ENCODE results near the gene MESP1.
A peak's percentile ranks its signal among the peaks of the same experiment; 100 is the strongest.

Gene MESP1

DNA sequence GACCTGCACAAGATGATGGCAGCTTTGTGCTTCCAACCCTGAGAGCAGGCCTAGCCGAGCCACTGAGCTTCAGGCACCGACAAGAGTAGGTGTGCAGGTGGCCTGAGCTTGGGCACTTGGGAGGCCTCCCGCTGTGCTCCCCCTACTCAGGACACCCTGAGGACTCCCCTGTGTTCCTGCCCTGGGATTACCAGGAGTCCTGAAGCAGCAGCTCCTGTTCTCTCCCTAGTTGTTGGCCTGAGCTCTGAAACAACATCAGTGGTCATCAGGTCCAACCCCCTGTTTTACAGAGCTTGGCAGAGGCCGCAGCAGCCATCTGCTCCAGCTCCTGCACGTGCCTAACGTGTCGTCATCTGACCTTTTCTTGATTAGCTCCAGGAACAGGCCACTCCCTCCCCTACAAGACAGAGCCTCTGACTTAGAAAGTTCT, 17.0 kb upstream of the MESP1 start:
- H3K27ac ChIP-seq (ENCODE audit: low read depth, low read length), result no peak overlapping the region

DNA sequence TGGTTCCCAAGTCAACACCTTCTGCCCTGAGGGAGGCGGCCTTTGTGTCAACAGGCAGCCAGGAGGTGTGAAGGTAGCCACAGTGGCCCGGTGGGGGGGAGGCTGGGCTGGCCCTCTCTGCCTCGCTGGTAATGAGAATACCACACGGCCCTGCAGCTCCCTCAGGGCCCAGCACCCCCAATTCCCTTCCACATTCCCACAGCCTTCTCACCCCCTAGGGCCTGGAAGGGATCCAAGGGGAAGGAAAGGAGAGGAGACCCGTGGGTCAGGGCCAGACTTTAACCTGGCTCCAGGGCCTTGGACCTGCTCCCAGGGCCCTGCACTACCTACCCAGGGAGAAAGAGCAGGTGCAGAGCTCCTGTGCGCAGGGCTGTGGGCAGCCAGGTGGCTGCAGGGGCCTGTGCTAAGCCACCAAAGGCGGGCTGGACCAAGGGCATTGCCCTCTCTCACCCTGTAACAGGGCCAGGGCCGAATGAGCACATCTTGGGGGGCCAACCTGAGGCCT, 16.4 kb upstream of the MESP1 start:
- peaks cover 5% of the 10 kb centered on the region; the same call in 1 of the 2 replicates for H3K4me1 ChIP-seq (ENCODE audit: control insufficient read depth, insufficient read depth, low read length)
- H3K4me3 ChIP-seq (ENCODE audit: low read depth, low read length), result no peak overlapping the region
- H3K27ac ChIP-seq (ENCODE audit: low read depth, low read length), result no peak overlapping the region
- H3K9ac ChIP-seq (ENCODE audit: low read length), result no peak overlapping the region
- no peaks in the 10 kb centered on the region; the same call in 1 of the 2 replicates for H3K9me3 ChIP-seq (ENCODE audit: control insufficient read depth, insufficient read depth, low read depth, low read length)
- no peaks in the 10 kb centered on the region for H3K36me3 ChIP-seq (ENCODE audit: control insufficient read depth, insufficient read depth, low read length)
- peaks cover 5% of the 10 kb centered on the region; the same call in 1 of the 2 replicates for H3K27me3 ChIP-seq (ENCODE audit: control insufficient read depth, insufficient read depth, low read length)

More for the DNA sequence above, 17.0 kb upstream of the MESP1 start:
- Histone ChIP-seq H3K9ac (ENCODE audit: low read length) (no peak overlapping the region), H3K27me3 (ENCODE audit: control insufficient read depth, insufficient read depth, low read length) (peaks cover 5% of the 10 kb centered on the region; the same call in 1 of the 2 replicates), H3K9me3 (ENCODE audit: control insufficient read depth, insufficient read depth, low read depth, low read length) (no peaks in the 10 kb centered on the region; the same call in 1 of the 2 replicates), H3K36me3 (ENCODE audit: control insufficient read depth, insufficient read depth, low read length) (no peaks in the 10 kb centered on the region), H3K4me1 (ENCODE audit: control insufficient read depth, insufficient read depth, low read length) (peaks cover 5% of the 10 kb centered on the region; the same call in 1 of the 2 replicates), H3K4me3 (ENCODE audit: low read depth, low read length) (no peak overlapping the region)

DNA sequence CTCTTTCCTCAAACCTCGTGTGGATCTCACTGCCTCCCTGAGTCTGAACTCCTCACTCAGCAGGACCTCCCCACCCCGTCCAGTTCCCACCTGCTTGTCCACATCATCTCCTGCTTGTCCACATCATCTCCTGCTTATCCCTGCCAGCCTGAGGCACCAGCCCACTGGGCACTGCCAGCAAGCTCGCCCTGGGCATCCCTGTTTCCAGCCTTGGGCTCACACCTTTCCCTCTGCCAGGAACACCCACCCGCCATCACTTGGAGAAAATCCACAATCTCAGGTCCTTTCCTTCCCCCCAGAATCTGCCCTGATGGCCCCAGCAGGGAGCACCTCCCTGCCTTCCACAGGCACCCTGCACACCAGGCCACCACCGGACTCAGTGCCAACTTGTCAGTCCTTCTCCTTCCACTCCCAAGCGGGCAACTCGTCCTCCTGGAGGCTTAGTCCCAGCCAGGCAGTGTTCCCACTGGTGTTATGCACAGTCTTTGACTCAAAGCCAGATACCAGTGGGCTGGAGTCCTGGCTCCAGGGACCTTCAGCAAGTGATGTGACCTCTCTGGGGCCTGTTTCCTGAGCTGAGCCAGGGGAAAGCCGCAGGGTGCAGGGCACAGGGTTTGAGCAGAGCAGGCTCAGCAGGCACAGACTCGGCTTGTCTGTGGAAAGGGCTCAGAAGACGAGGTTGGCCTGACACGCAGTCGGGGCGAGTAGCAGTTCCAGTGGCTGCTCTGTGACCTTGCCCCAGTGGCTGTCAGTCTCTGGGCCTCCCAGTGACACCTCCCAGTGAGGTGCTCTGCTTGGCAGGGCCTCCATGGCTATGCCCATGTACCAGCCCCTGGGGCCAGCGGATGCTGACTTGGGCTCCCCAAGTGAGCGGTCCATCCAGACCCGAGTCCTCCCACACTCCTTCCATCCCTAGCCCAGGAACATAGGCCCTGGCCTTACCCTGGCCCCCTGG, 15.6 kb upstream of the MESP1 start:
- peaks cover 5% of the 10 kb centered on the region; the same call in 1 of the 2 replicates for H3K4me1 ChIP-seq (ENCODE audit: control insufficient read depth, insufficient read depth, low read length)
- no peak overlapping the region for H3K4me3 ChIP-seq (ENCODE audit: low read depth, low read length)
- peaks cover 5% of the 10 kb centered on the region; the same call in 1 of the 2 replicates for H3K27me3 ChIP-seq (ENCODE audit: control insufficient read depth, insufficient read depth, low read length)
- H3K9me3 ChIP-seq (ENCODE audit: control insufficient read depth, insufficient read depth, low read depth, low read length), result no peaks in the 10 kb centered on the region; the same call in 1 of the 2 replicates
- no peak overlapping the region for H3K27ac ChIP-seq (ENCODE audit: low read depth, low read length)
- no peak overlapping the region for H3K9ac ChIP-seq (ENCODE audit: low read length)
- no peaks in the 10 kb centered on the region for H3K36me3 ChIP-seq (ENCODE audit: control insufficient read depth, insufficient read depth, low read length)

DNA sequence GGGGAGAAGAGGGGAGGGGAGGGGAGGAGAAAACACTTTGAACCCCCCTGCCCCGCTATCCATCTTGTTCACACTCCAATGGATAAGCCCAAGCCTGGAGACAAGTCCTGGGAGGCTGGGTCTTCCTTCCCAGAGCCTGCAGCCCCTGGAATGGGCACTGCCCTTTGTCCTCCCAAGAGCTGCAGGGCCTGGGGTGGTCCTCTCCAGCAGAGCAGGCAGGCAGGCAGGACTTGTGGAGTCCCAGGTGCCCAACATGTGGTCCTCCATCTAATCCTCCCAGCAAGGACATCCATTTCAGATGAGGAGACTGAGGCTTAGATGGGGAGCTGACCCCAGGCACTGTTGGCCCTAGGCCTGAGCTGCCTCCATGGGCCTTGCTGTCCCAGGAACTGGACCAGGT, 14.6 kb upstream of the MESP1 start:
- Histone ChIP-seq H3K9me3 (ENCODE audit: control insufficient read depth, insufficient read depth, low read depth, low read length) (no peaks in the 10 kb centered on the region; the same call in 1 of the 2 replicates), H3K4me3 (ENCODE audit: low read depth, low read length) (no peak overlapping the region), H3K9ac (ENCODE audit: low read length) (no peak overlapping the region), H3K27ac (ENCODE audit: low read depth, low read length) (no peak overlapping the region), H3K36me3 (ENCODE audit: control insufficient read depth, insufficient read depth, low read length) (no peaks in the 10 kb centered on the region), H3K27me3 (ENCODE audit: control insufficient read depth, insufficient read depth, low read length) (peaks cover 5% of the 10 kb centered on the region; the same call in 1 of the 2 replicates), H3K4me1 (ENCODE audit: control insufficient read depth, insufficient read depth, low read length) (peaks cover 7% of the 10 kb centered on the region; the same call in 1 of the 2 replicates)

DNA sequence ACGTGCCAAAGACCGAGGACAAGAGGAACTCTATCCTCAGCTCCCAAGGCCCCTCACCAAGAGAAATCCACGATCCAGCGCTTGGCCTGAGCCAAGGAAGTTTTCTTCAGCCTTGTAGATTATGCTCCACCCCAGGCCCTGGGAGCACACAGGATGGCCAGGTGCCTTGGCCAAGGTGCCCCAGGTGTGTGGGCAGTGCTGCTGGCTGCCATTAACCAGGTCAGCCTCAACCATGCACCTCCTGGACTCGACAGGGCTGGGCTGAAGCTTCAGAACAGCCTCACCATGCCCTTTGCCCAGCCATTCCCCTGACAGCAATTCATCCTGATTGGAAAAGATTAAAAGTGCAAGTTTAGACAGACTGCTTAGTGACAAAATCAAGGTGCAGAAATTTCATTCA, 10.9 kb upstream of the MESP1 start:
- Histone ChIP-seq H3K9me3 (ENCODE audit: control insufficient read depth, insufficient read depth, low read depth, low read length) (no peaks in the 10 kb centered on the region; the same call in 1 of the 2 replicates), H3K27ac (ENCODE audit: low read depth, low read length) (no peak overlapping the region), H3K36me3 (ENCODE audit: control insufficient read depth, insufficient read depth, low read length) (no peaks in the 10 kb centered on the region), H3K27me3 (ENCODE audit: control insufficient read depth, insufficient read depth, low read length) (peaks cover 8% of the 10 kb centered on the region; the same call in 1 of the 2 replicates), H3K9ac (ENCODE audit: low read length) (no peak overlapping the region), H3K4me3 (ENCODE audit: low read depth, low read length) (no peak overlapping the region), H3K4me1 (ENCODE audit: control insufficient read depth, insufficient read depth, low read length) (peaks cover 21% of the 10 kb centered on the region; the same call in 1 of the 2 replicates)

DNA sequence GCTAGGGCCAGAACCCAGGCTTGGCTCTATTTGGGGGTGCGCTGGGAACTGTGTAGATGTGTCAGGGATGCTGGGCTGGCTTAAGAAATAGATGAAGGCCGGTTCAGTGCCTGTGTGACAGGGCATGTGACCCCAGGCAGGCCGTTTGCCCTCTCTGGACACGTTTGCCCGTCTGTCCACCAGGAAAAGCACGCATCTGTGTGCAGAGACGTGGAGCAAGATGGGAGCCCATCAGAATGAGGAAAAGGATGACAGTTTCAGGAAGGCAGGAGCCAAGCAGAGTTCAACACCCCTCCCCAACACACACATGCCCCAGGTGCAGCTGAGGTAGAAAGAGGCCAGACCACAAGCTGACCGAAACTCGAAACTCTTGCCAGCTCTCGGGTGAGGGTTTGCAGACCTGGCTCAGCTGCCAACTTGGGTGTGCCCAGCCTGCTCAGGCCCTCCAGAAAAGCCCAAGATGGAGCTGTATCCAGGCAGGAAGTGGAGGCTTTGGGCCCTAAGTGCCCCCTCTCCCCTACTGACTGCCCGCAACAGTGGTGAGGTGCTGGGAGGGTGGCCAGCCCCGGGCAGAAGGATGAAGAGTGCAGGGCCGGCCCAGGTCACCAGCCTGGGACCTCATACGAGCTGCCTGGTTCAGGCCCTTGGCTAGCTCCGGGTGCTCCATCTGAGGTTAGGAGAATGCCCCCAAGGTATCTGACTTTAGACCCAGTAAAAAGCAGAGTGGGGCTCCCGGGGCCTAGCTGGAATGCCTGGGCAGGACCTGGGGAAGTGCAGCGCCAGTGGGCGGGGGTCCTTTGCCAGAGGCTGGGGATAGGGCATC, 10.2 kb upstream of the MESP1 start:
- H3K36me3 ChIP-seq (ENCODE audit: control insufficient read depth, insufficient read depth, low read length), result no peaks in the 10 kb centered on the region
- no peak overlapping the region for H3K27ac ChIP-seq (ENCODE audit: low read depth, low read length)
- no peak overlapping the region for H3K9ac ChIP-seq (ENCODE audit: low read length)
- peaks cover 8% of the 10 kb centered on the region; the same call in 1 of the 2 replicates for H3K27me3 ChIP-seq (ENCODE audit: control insufficient read depth, insufficient read depth, low read length)
- peaks cover 21% of the 10 kb centered on the region; the same call in 1 of the 2 replicates for H3K4me1 ChIP-seq (ENCODE audit: control insufficient read depth, insufficient read depth, low read length)
- no peaks in the 10 kb centered on the region; the same call in 1 of the 2 replicates for H3K9me3 ChIP-seq (ENCODE audit: control insufficient read depth, insufficient read depth, low read depth, low read length)
- no peak overlapping the region for H3K4me3 ChIP-seq (ENCODE audit: low read depth, low read length)

DNA sequence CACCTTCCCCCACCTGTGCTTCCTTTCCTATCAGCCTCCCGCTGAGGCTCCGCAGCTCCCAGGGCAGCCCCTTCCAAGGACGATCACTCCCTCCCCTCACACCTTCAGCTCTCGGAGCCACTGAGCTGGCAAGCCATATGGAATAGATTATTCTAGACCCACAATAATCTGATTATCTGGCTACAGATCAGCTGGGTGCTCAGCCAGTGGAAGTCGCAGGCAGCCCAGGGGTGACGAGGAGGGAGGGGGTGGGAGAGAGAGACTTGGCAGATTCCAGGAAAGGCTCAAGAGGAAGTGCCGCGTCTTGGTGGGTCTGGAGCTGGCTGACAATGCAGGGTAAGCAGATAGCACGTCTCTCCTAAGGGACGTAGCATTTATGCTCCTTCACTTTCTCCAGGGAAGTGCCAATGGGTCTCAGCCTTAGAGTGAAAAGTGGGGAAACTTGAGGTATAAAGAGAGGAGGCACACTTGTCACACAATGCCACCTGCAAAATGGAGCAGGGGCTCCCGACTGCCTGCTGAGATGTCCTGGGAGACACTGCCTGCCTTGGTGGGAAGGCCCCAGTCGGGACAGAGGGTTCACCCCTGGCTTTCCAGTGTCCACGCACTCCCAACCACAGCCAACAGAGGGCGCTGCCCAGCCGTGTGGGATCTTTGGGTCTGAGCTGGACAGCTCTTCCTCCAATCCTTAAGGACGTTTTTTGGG, 9.4 kb upstream of the MESP1 start:
- H3K27ac ChIP-seq (ENCODE audit: low read depth, low read length), result no peak overlapping the region
- H3K4me3 ChIP-seq (ENCODE audit: low read depth, low read length), result peak overlapping the region; percentile 45
- H3K36me3 ChIP-seq (ENCODE audit: control insufficient read depth, insufficient read depth, low read length), result no peaks in the 10 kb centered on the region
- H3K4me1 ChIP-seq (ENCODE audit: control insufficient read depth, insufficient read depth, low read length), result peaks cover 21% of the 10 kb centered on the region; the same call in 1 of the 2 replicates
- H3K27me3 ChIP-seq (ENCODE audit: control insufficient read depth, insufficient read depth, low read length), result peaks cover 12% of the 10 kb centered on the region; the same call in 1 of the 2 replicates
- no peaks in the 10 kb centered on the region; the same call in 1 of the 2 replicates for H3K9me3 ChIP-seq (ENCODE audit: control insufficient read depth, insufficient read depth, low read depth, low read length)
- H3K9ac ChIP-seq (ENCODE audit: low read length), result peak overlapping the region; percentile 48

DNA sequence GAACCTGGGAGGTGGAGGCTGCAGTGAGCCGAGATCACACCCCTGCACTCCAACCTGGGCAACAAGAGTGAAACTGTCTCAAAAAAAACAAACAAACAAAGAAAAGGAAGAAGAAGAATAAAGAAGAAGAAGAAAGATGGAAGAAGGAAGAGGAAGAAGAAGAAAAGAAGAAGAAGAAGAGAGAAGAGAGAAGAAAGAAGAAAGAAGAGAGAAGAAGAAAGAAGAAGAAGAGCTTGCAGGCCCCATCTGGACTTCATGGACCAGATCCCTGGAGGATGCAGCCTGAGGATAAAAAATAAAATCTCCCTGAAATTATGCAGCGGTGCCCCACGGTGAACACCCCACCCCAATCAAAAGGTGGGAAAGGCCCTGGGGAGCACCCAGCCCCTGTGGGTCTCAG, 8.8 kb upstream of the MESP1 start:
- Histone ChIP-seq H3K4me3 (ENCODE audit: low read depth, low read length) (no peak overlapping the region), H3K4me1 (ENCODE audit: control insufficient read depth, insufficient read depth, low read length) (peaks cover 23% of the 10 kb centered on the region; the same call in 1 of the 2 replicates), H3K27ac (ENCODE audit: low read depth, low read length) (no peak overlapping the region), H3K9ac (ENCODE audit: low read length) (no peak overlapping the region), H3K36me3 (ENCODE audit: control insufficient read depth, insufficient read depth, low read length) (no peaks in the 10 kb centered on the region), H3K9me3 (ENCODE audit: control insufficient read depth, insufficient read depth, low read depth, low read length) (no peaks in the 10 kb centered on the region; the same call in 1 of the 2 replicates), H3K27me3 (ENCODE audit: control insufficient read depth, insufficient read depth, low read length) (peaks cover 16% of the 10 kb centered on the region; the same call in 1 of the 2 replicates)

DNA sequence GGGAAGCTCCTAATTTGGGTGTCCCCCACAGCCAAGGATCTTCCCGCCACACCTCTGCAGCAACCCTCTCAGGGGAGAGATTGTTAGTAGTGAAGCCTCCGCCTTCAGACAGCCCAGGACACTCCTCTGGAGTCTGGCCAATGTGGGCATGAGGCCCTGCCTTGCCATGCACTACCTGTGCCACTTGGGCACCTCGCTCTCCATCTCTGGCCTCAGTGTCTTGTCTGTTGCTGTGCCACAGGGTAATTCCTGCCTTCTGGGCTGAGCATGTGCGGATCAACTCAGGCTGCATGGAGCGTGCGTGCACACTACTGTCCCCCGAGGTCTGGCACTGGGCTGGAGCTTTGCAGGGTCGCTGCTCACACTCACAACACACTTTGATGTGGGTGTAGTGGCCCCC, 7.9 kb upstream of the MESP1 start:
- no peak overlapping the region for H3K9ac ChIP-seq (ENCODE audit: low read length)
- no peaks in the 10 kb centered on the region for H3K36me3 ChIP-seq (ENCODE audit: control insufficient read depth, insufficient read depth, low read length)
- peaks cover 20% of the 10 kb centered on the region; the same call in 1 of the 2 replicates for H3K27me3 ChIP-seq (ENCODE audit: control insufficient read depth, insufficient read depth, low read length)
- H3K4me1 ChIP-seq (ENCODE audit: control insufficient read depth, insufficient read depth, low read length), result peaks cover 25% of the 10 kb centered on the region; the same call in 1 of the 2 replicates
- no peak overlapping the region for H3K27ac ChIP-seq (ENCODE audit: low read depth, low read length)
- no peak overlapping the region for H3K4me3 ChIP-seq (ENCODE audit: low read depth, low read length)
- H3K9me3 ChIP-seq (ENCODE audit: control insufficient read depth, insufficient read depth, low read depth, low read length), result no peaks in the 10 kb centered on the region; the same call in 1 of the 2 replicates

DNA sequence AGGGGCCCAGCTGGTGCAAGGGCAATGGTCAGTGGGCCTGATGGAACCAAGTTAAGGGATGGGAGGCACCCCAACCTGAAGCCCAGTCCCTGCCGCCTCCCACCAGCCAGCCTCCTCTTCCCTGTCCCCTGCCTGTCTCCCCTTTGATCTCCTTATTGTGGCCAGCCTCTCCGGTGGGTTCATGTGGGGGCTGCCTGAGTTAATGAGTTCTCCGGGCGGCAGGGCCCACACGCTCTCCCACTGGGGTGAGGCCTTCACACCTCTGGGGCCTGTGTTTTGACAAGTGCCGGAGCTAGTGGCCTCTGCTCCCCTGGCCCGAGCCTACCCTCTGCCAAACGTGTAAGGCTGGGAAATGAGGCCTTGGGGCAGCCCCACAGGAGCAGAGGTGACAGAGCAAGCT, 7.2 kb upstream of the MESP1 start:
- H3K9me3 ChIP-seq (ENCODE audit: control insufficient read depth, insufficient read depth, low read depth, low read length), result no peaks in the 10 kb centered on the region
- H3K27ac ChIP-seq (ENCODE audit: low read depth, low read length), result no peak overlapping the region
- no peak overlapping the region for H3K4me3 ChIP-seq (ENCODE audit: low read depth, low read length)
- H3K36me3 ChIP-seq (ENCODE audit: control insufficient read depth, insufficient read depth, low read length), result no peaks in the 10 kb centered on the region
- no peak overlapping the region for H3K9ac ChIP-seq (ENCODE audit: low read length)
- H3K4me1 ChIP-seq (ENCODE audit: control insufficient read depth, insufficient read depth, low read length), result peaks cover 25% of the 10 kb centered on the region; the same call in 1 of the 2 replicates
- H3K27me3 ChIP-seq (ENCODE audit: control insufficient read depth, insufficient read depth, low read length), result peaks cover 24% of the 10 kb centered on the region
